SU-DHL-6 (cell line): ENCODE data around the gene CPPED1.

Experiments used
- H2AFZ ChIP-seq: fragments of 200-600 bp; sonication (generic); 2 replicates; pipeline ENCODE4 v1.6.1; 2014; ENCODE audit warnings: low read depth, mild to moderate bottlenecking, moderate library complexity, mixed read lengths, antibody characterized with exemption, low read length; ENCODE audit not compliant: severe bottlenecking
- H3F3A ChIP-seq: fragments of 200-600 bp; shearing (Covaris generic); 2 replicates; pipeline ENCODE4 v1.6.0; 2016; ENCODE audit warnings: antibody characterized with exemption, mild to moderate bottlenecking; ENCODE audit not compliant: insufficient read depth
- H3K27ac ChIP-seq: fragments of 200-600 bp; sonication (generic); 2 replicates; pipeline ENCODE4 v1.5.1; 2016; ENCODE audit warnings: low read depth, mild to moderate bottlenecking, low read length, moderate library complexity, mixed read lengths
- H3K27me3 ChIP-seq: fragments of 200-600 bp; sonication (generic), shearing (Covaris generic); 2 replicates; pipeline ENCODE4 v1.6.0; 2014; ENCODE audit warnings: mild to moderate bottlenecking, low read length
- H3K36me3 ChIP-seq: fragments of 200-600 bp; sonication (generic); 2 replicates; pipeline ENCODE4 v1.6.1; 2014; ENCODE audit warnings: mild to moderate bottlenecking, low read length, mixed read lengths
- H3K4me2 ChIP-seq: fragments of 300-600, 200-600 bp; shearing (Covaris generic), sonication (generic); 2 replicates; pipeline ENCODE4 v1.6.0; 2014; ENCODE audit warnings: low read length, low read depth, mild to moderate bottlenecking; ENCODE audit not compliant: poor library complexity, severe bottlenecking
- H3K4me3 ChIP-seq: fragments of 200-600 bp; sonication (generic); 2 replicates; pipeline ENCODE4 v1.5.1; 2014; ENCODE audit warnings: antibody characterized with exemption, low read length, mild to moderate bottlenecking, mixed read lengths; ENCODE audit not compliant: insufficient read depth, poor library complexity, severe bottlenecking
- H3K79me2 ChIP-seq: fragments of 200-600 bp; sonication (generic); 2 replicates; pipeline ENCODE4 v1.6.1; 2014; ENCODE audit warnings: mild to moderate bottlenecking, low read length, moderate library complexity; ENCODE audit not compliant: insufficient read depth
- H3K9ac ChIP-seq: fragments of 200-600 bp; sonication (generic); 2 replicates; pipeline ENCODE4 v1.7.0; 2014; ENCODE audit warnings: mild to moderate bottlenecking, low read length
- H3K9me2 ChIP-seq: fragments of 200-600 bp; sonication (generic); replicated peaks from 2 replicates; pipeline ENCODE4 v1.6.1; 2014; ENCODE audit warnings: low read length; ENCODE audit not compliant: insufficient read depth
- H3K9me3 ChIP-seq: fragments of 200-600 bp; sonication (generic); 2 replicates; pipeline ENCODE4 v1.6.1; 2014; ENCODE audit warnings: low read length, mixed read lengths; ENCODE audit not compliant: insufficient read depth
- H4K20me1 ChIP-seq: fragments of 200-600 bp; sonication (generic); 2 replicates; pipeline ENCODE4 v1.6.1; 2014; ENCODE audit warnings: low read depth, mild to moderate bottlenecking, antibody characterized with exemption, low read length, moderate library complexity, mixed read lengths
- CTCF ChIP-seq: fragments of 200-600 bp; sonication (generic); IDR thresholded peaks from one replicate; pipeline ENCODE4 v1.5.1; 2017; ENCODE audit warnings: antibody characterized with exemption, mild to moderate bottlenecking, low read length, moderate library complexity; ENCODE audit not compliant: insufficient read depth, poor library complexity, severe bottlenecking
- EZH2phosphoT487 ChIP-seq: fragments of 200-600 bp; sonication (generic), shearing (Covaris generic); conservative IDR thresholded peaks from 2 replicates; pipeline ENCODE4 v1.6.1; 2018; ENCODE audit warnings: mild to moderate bottlenecking, antibody characterized with exemption, low read length, moderate library complexity, mixed read lengths

Gene CPPED1

DNA sequence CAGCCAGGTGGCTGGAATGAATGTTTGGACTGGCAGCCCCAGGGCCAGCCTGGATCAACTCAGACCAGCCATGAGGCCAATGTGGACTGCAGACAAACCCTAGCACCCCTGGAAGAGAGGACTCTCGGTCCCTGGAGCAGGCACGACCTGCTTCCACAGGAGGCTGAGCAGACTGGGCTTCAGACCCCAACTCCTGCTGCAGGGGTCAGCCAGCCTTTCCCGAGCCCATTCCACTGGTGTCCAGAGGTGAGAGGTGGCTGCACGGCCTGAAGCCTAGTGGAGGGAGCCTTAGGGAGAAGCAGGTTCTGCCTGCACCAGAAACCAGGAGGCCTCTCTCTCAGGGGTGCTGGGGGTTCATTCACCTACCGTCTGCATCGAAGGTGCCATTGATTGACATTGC lies 97.1 kb downstream of the CPPED1 start:
- Histone ChIP-seq H3K4me3 (no peak overlapping the region), H3K36me3 (no peaks in the 10 kb centered on the region), H3K9me3 (no peaks in the 10 kb centered on the region), H4K20me1 (no peaks in the 10 kb centered on the region), H3K27ac (no peak overlapping the region), H3K4me2 (no peak overlapping the region), H3K9me2 (no peaks in the 10 kb centered on the region), H3K79me2 (no peaks in the 10 kb centered on the region), H2AFZ (no peak overlapping the region), H3K9ac (no peak overlapping the region), H3F3A (no peaks in the 10 kb centered on the region), H3K27me3 (no peaks in the 10 kb centered on the region)
- TF ChIP-seq EZH2phosphoT487 (no peak), CTCF (no peak)

GRCh38 chr16:12704492-12705111 lies 99.1 kb downstream of the CPPED1 start:
- Histone ChIP-seq H3K79me2 (no peaks in the 10 kb centered on the region), H3K4me3 (no peak overlapping the region), H3K27me3 (no peaks in the 10 kb centered on the region), H3K9me2 (no peaks in the 10 kb centered on the region), H3K9me3 (no peaks in the 10 kb centered on the region), H3K27ac (no peak overlapping the region), H3K4me2 (no peak overlapping the region), H3K9ac (no peak overlapping the region), H4K20me1 (no peaks in the 10 kb centered on the region), H3K36me3 (no peaks in the 10 kb centered on the region), H3F3A (no peaks in the 10 kb centered on the region), H2AFZ (no peak overlapping the region)
- TF ChIP-seq CTCF (no peak), EZH2phosphoT487 (no peak)

DNA sequence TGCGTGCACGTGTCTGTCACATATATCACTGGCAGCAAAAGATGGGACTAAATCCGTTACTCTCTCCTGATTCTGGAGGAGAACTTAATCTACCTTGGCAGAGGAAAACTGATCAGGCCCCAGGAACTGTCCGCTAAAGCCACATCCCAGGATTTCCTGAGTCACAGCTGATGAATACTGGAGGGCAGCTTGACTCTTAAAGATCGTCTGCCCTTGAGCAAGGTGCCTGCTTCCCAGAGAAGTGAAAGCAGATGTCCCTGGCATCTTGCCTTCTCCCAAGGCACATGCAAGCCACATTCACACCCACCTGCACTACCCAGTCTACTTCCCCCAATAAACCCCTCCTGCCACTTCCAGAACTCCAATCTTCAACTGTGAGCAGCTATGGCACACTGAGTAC lies 99.8 kb downstream of the CPPED1 start:
- no peaks in the 10 kb centered on the region for H3K36me3 ChIP-seq
- no peaks in the 10 kb centered on the region for H4K20me1 ChIP-seq
- no peak overlapping the region for H3K4me3 ChIP-seq
- H3K79me2 ChIP-seq, result no peaks in the 10 kb centered on the region
- no peaks in the 10 kb centered on the region for H3K9me3 ChIP-seq
- no peak overlapping the region for H3K9ac ChIP-seq
- H2AFZ ChIP-seq, result no peak overlapping the region
- no peaks in the 10 kb centered on the region for H3K9me2 ChIP-seq
- TF ChIP-seq CTCF, result no peak
- no peak for TF ChIP-seq EZH2phosphoT487
- H3K4me2 ChIP-seq, result no peak overlapping the region
- no peaks in the 10 kb centered on the region for H3K27me3 ChIP-seq
- no peaks in the 10 kb centered on the region for H3F3A ChIP-seq
- H3K27ac ChIP-seq, result no peak overlapping the region
